ENCODE results near the gene HOXD1.

DNA sequence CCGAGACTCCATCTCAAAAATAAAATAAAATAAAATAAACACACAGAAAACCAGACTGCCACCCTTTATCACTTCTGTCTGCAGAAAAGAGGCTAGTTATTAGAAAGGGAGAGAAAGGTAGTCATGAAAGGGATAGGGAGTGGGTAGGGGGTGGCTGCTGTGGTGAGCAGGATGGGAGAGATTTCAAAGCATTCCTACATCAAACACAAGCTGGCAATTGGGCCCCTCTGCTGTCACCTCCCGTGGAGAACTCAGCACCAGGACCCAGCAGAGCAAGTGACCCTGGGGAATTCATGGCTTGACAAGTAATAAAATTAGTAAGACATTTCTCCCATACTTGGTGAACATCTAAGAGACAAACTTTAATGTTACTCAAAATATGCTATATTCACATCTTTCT lies 3.7 kb upstream of the HOXD1 start:
- TF ChIP-seq, protein P1, sequence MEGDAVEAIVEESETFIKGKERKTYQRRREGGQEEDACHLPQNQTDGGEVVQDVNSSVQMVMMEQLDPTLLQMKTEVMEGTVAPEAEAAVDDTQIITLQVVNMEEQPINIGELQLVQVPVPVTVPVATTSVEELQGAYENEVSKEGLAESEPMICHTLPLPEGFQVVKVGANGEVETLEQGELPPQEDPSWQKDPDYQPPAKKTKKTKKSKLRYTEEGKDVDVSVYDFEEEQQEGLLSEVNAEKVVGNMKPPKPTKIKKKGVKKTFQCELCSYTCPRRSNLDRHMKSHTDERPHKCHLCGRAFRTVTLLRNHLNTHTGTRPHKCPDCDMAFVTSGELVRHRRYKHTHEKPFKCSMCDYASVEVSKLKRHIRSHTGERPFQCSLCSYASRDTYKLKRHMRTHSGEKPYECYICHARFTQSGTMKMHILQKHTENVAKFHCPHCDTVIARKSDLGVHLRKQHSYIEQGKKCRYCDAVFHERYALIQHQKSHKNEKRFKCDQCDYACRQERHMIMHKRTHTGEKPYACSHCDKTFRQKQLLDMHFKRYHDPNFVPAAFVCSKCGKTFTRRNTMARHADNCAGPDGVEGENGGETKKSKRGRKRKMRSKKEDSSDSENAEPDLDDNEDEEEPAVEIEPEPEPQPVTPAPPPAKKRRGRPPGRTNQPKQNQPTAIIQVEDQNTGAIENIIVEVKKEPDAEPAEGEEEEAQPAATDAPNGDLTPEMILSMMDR (IDR thresholded peaks at IDR 0.05): no peak
- TF ChIP-seq POLR2AphosphoS5 (IDR thresholded peaks at IDR 0.05; ENCODE audit: low read depth, low read length) (no peak), SIN3A (IDR thresholded peaks at IDR 0.05; ENCODE audit: borderline replicate concordance, insufficient read depth, low read depth, low read length) (no peak), TCF7L2 (IDR thresholded peaks at IDR 0.05; ENCODE audit: low read depth, low read length) (no peak)
- TF ChIP-seq, protein P2, sequence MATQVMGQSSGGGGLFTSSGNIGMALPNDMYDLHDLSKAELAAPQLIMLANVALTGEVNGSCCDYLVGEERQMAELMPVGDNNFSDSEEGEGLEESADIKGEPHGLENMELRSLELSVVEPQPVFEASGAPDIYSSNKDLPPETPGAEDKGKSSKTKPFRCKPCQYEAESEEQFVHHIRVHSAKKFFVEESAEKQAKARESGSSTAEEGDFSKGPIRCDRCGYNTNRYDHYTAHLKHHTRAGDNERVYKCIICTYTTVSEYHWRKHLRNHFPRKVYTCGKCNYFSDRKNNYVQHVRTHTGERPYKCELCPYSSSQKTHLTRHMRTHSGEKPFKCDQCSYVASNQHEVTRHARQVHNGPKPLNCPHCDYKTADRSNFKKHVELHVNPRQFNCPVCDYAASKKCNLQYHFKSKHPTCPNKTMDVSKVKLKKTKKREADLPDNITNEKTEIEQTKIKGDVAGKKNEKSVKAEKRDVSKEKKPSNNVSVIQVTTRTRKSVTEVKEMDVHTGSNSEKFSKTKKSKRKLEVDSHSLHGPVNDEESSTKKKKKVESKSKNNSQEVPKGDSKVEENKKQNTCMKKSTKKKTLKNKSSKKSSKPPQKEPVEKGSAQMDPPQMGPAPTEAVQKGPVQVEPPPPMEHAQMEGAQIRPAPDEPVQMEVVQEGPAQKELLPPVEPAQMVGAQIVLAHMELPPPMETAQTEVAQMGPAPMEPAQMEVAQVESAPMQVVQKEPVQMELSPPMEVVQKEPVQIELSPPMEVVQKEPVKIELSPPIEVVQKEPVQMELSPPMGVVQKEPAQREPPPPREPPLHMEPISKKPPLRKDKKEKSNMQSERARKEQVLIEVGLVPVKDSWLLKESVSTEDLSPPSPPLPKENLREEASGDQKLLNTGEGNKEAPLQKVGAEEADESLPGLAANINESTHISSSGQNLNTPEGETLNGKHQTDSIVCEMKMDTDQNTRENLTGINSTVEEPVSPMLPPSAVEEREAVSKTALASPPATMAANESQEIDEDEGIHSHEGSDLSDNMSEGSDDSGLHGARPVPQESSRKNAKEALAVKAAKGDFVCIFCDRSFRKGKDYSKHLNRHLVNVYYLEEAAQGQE (IDR thresholded peaks at IDR 0.05; ENCODE audit: insufficient read depth in 1 of 2, low read depth in 2 of 2, low read length in 1 of 2): no peak
